Astrocyte (in vitro differentiated cells and primary cell): ENCODE results near the gene GLIS2. TPM values are rescaled to one million over a fixed set of nuclear protein-coding genes. Genes with fewer than 3 reads are reported as not detected.

ENCODE experiments used
- DNase-seq: peaks from one replicate; pipeline ENCODE4 v3.0.0-alpha.2; 2010; ENCODE audit warnings: low read depth
- FAIRE-seq: peaks from 2 replicates; lab custom pipeline; 2011; peaks lifted over from hg19 to GRCh38; lab: Jason Lieb, UNC
- H2AFZ ChIP-seq: 2 replicates; pipeline ENCODE4 v1.6.0; 2012; ENCODE audit warnings: low read depth, low read length, inconsistent platforms
- H3K27ac ChIP-seq: 2 replicates; pipeline ENCODE4 v1.5.1; 2011; ENCODE audit warnings: low read depth, low read length, inconsistent platforms
- H3K27me3 ChIP-seq: 2 replicates; pipeline ENCODE4 v1.6.0; 2011; ENCODE audit warnings: low read length, inconsistent platforms; ENCODE audit not compliant: insufficient read depth
- H3K36me3 ChIP-seq: 2 replicates; pipeline ENCODE4 v1.5.1; 2011; ENCODE audit warnings: low read length, inconsistent platforms; ENCODE audit not compliant: insufficient read depth
- H3K4me1 ChIP-seq: 2 replicates; pipeline ENCODE4 v1.5.1; 2011; ENCODE audit warnings: low read length, inconsistent platforms; ENCODE audit not compliant: insufficient read depth
- H3K4me2 ChIP-seq: 2 replicates; pipeline ENCODE4 v1.6.0; 2012; ENCODE audit warnings: low read length, inconsistent platforms
- H3K4me3 ChIP-seq: 2 replicates; pipeline ENCODE4 v1.5.1; 2011; ENCODE audit warnings: low read depth, mild to moderate bottlenecking, low read length, inconsistent platforms; ENCODE audit not compliant: insufficient read depth
- H3K79me2 ChIP-seq: 2 replicates; pipeline ENCODE4 v1.6.0; 2012; ENCODE audit warnings: mild to moderate bottlenecking, low read length, inconsistent platforms; ENCODE audit not compliant: insufficient read depth
- H3K9ac ChIP-seq: 2 replicates; pipeline ENCODE4 v1.6.0; 2012; ENCODE audit warnings: mild to moderate bottlenecking, low read length, inconsistent platforms
- H3K9me3 ChIP-seq: 2 replicates; pipeline ENCODE4 v1.5.1; 2012; ENCODE audit warnings: low read depth, mild to moderate bottlenecking, low read length, inconsistent platforms; ENCODE audit not compliant: insufficient read depth
- H4K20me1 ChIP-seq: 2 replicates; pipeline ENCODE4 v1.6.0; 2012; ENCODE audit warnings: low read length, inconsistent platforms; ENCODE audit not compliant: insufficient read depth
- H3K27ac Mint-ChIP-seq: one replicate; pipeline ENCODE4 v1.8.0; 2021; ENCODE audit warnings: mild to moderate bottlenecking, mixed read lengths; ENCODE audit not compliant: unreplicated experiment
- H3K27me3 Mint-ChIP-seq: one replicate; pipeline ENCODE4 v1.8.0; 2021; ENCODE audit warnings: low read depth, mixed read lengths; ENCODE audit not compliant: unreplicated experiment
- H3K36me3 Mint-ChIP-seq: one replicate; pipeline ENCODE4 v1.8.0; 2021; ENCODE audit warnings: low read depth, mixed read lengths; ENCODE audit not compliant: unreplicated experiment
- H3K4me1 Mint-ChIP-seq: one replicate; pipeline ENCODE4 v1.8.0; 2021; ENCODE audit warnings: low read depth, mixed read lengths; ENCODE audit not compliant: unreplicated experiment
- H3K4me3 Mint-ChIP-seq: one replicate; pipeline ENCODE4 v1.8.0; 2021; ENCODE audit warnings: mild to moderate bottlenecking, moderate library complexity, mixed read lengths; ENCODE audit not compliant: unreplicated experiment
- H3K9me3 Mint-ChIP-seq: one replicate; pipeline ENCODE4 v1.8.0; 2021; ENCODE audit warnings: mild to moderate bottlenecking, mixed read lengths; ENCODE audit not compliant: unreplicated experiment
- EZH2 ChIP-seq: IDR thresholded peaks from 2 replicates; pipeline ENCODE4 v1.6.1; 2012; ENCODE audit warnings: mild to moderate bottlenecking, low read length, inconsistent platforms; ENCODE audit not compliant: insufficient read depth
- total RNA-seq: library from RNA; stranded (reverse); gene quantifications from 2 replicates; pipeline ENCODE4 v1.2.1, GENCODE V29; 2021
- TF ChIP-seq, protein P1 (sequence below): IDR thresholded peaks from 2 replicates; pipeline ENCODE4 v1.5.1; 2011; ENCODE audit warnings: low read depth, mild to moderate bottlenecking, inconsistent platforms, low read length, moderate library complexity; ENCODE audit not compliant: insufficient read depth

Gene GLIS2
- total RNA-seq, 1 donor from 2014 or later, result 18.9 TPM

DNA sequence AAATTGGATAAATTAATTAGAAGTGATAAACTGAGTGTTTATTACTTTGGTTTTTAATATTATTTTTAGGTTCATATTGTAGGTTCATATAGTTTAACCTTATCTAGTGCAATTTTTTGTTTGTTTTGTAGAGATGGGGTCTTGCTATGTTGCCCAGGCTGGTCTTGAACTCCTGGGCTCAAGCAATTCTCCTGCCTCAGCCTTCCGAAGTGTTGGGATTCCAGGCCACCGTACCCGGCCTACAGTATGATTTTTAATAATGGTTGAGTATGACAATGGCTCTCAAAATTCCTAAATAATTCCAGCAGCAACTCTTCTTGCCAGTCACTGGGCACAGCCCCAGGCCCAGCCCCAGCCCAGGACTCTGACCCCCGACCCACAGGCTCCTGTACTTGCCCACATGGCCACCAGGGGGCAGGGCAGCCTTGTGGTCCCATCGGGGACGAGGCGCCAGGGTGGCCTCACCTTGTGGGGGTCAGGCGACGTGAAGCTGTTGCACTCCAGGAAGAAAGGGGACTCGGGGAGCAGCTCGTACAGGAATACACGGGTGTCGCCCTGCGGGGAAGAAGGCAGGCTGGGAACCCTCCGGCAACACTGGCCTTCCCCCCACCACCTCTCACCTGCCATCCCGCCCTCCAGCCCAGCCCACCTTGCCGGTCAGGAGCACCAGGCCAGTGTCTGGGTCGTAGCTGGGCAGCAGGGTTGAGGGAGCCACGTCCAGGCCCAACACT lies 43.1 kb downstream of the GLIS2 start:
- FAIRE-seq (no peak), DNase-seq (no peak)
- TF ChIP-seq, protein P1, sequence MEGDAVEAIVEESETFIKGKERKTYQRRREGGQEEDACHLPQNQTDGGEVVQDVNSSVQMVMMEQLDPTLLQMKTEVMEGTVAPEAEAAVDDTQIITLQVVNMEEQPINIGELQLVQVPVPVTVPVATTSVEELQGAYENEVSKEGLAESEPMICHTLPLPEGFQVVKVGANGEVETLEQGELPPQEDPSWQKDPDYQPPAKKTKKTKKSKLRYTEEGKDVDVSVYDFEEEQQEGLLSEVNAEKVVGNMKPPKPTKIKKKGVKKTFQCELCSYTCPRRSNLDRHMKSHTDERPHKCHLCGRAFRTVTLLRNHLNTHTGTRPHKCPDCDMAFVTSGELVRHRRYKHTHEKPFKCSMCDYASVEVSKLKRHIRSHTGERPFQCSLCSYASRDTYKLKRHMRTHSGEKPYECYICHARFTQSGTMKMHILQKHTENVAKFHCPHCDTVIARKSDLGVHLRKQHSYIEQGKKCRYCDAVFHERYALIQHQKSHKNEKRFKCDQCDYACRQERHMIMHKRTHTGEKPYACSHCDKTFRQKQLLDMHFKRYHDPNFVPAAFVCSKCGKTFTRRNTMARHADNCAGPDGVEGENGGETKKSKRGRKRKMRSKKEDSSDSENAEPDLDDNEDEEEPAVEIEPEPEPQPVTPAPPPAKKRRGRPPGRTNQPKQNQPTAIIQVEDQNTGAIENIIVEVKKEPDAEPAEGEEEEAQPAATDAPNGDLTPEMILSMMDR, result peak; percentile 64
- TF ChIP-seq EZH2, result no peak
- Histone ChIP-seq H3K4me2 (no peak overlapping the region), H3K27ac (no peak overlapping the region), H3K4me1 (no peaks in the 10 kb centered on the region), H3K27me3 (no peaks in the 10 kb centered on the region), H4K20me1 (no peaks in the 10 kb centered on the region), H3K9ac (no peak overlapping the region), H3K36me3 (no peaks in the 10 kb centered on the region), H3K9me3 (no peaks in the 10 kb centered on the region), H3K79me2 (no peaks in the 10 kb centered on the region), H3K4me3 (no peak overlapping the region), H2AFZ (no peak overlapping the region)
- no peaks in the 10 kb centered on the region for H3K27me3 Mint-ChIP-seq
- no peaks in the 10 kb centered on the region for H3K9me3 Mint-ChIP-seq
- H3K27ac Mint-ChIP-seq, result no peak overlapping the region
- H3K4me1 Mint-ChIP-seq, result no peaks in the 10 kb centered on the region
- no peaks in the 10 kb centered on the region for H3K36me3 Mint-ChIP-seq
- H3K4me3 Mint-ChIP-seq, result no peak overlapping the region

GRCh38 chr16:4359914-4360313 lies 44.0 kb downstream of the GLIS2 start:
- no peak overlapping the region for H2AFZ ChIP-seq
- no peak for TF ChIP-seq EZH2
- TF ChIP-seq, protein P1, result no peak
- DNase-seq (no peak), FAIRE-seq (no peak)
- Mint-ChIP-seq H3K36me3 (no peaks in the 10 kb centered on the region), H3K27ac (no peak overlapping the region), H3K27me3 (no peaks in the 10 kb centered on the region), H3K4me1 (no peaks in the 10 kb centered on the region), H3K9me3 (no peaks in the 10 kb centered on the region), H3K4me3 (no peak overlapping the region)
- H3K4me2 ChIP-seq, result no peak overlapping the region
- no peaks in the 10 kb centered on the region for H3K4me1 ChIP-seq
- no peaks in the 10 kb centered on the region for H3K79me2 ChIP-seq
- H3K27me3 ChIP-seq, result no peaks in the 10 kb centered on the region
- H4K20me1 ChIP-seq, result no peaks in the 10 kb centered on the region
- no peak overlapping the region for H3K4me3 ChIP-seq
- no peaks in the 10 kb centered on the region for H3K9me3 ChIP-seq
- H3K9ac ChIP-seq, result no peak overlapping the region
- no peaks in the 10 kb centered on the region for H3K36me3 ChIP-seq
- H3K27ac ChIP-seq, result no peak overlapping the region

- Mint-ChIP-seq H3K36me3 (no peaks in the 10 kb centered on the region), H3K9me3 (no peaks in the 10 kb centered on the region), H3K27me3 (no peaks in the 10 kb centered on the region), H3K4me3 (no peak overlapping the region), H3K4me1 (no peaks in the 10 kb centered on the region), H3K27ac (no peak overlapping the region)
- FAIRE-seq (no peak), DNase-seq (no peak)
- H3K27me3 ChIP-seq, result no peaks in the 10 kb centered on the region
- H3K4me3 ChIP-seq, result no peak overlapping the region
- H3K27ac ChIP-seq, result no peak overlapping the region
- no peak overlapping the region for H2AFZ ChIP-seq
- no peaks in the 10 kb centered on the region for H4K20me1 ChIP-seq
- no peak overlapping the region for H3K9ac ChIP-seq
- H3K79me2 ChIP-seq, result no peaks in the 10 kb centered on the region
- H3K36me3 ChIP-seq, result no peaks in the 10 kb centered on the region
- TF ChIP-seq, protein P1, result no peak
- TF ChIP-seq EZH2, result no peak
- no peak overlapping the region for H3K4me2 ChIP-seq
- H3K4me1 ChIP-seq, result no peaks in the 10 kb centered on the region
- no peaks in the 10 kb centered on the region for H3K9me3 ChIP-seq
Observed at GRCh38 chr16:4360538-4361021, 44.7 kb downstream of the GLIS2 start.
